MM.1S (cell line): ENCODE measurements around the gene GCLC.

ENCODE experiments used
- CTCF ChIP-seq: fragments of 300-600 bp; sonication (generic); IDR thresholded peaks from 2 replicates; pipeline ENCODE4 v1.5.1; 2016; ENCODE audit warnings: antibody characterized with exemption, low read length, mixed read lengths
- EZH2 ChIP-seq: fragments of 300-600 bp; sonication (generic); optimal IDR thresholded peaks from 2 replicates; pipeline ENCODE3; 2017; ENCODE audit warnings: low read depth, mild to moderate bottlenecking, antibody characterized with exemption, low read length, mixed read lengths
- EZH2phosphoT487 ChIP-seq: fragments of 300-600 bp; sonication (generic); IDR thresholded peaks from 2 replicates; pipeline ENCODE4 v1.6.1; 2018; ENCODE audit warnings: antibody characterized with exemption, low read length

- TF ChIP-seq EZH2, result no peak
- TF ChIP-seq CTCF, result no peak
- TF ChIP-seq EZH2phosphoT487, result no peak
These were observed 75.7 kb downstream of the GCLC start for GRCh38 chr6:53469163-53469562.
